Gastroesophageal sphincter (tissue), 4 donors: ENCODE measurements around the gene CYBC1. TPM values are rescaled to one million over a fixed set of nuclear protein-coding genes. Genes with fewer than 3 reads are reported as not detected.

Experiments used
- ATAC-seq: fragments of 150-250 bp; one replicate; pipeline ENCODE4 v1.9.1; 2016; ENCODE audit warnings: mild to moderate bottlenecking, moderate library complexity
- H3K27ac ChIP-seq, 4 donors: fragments of 200-600 bp; sonication (generic) in 3 of 4; 1 replicate in 3 of 4; 2 replicates in 1 of 4; pipeline ENCODE4 v1.5.1; 2016 to 2019
- H3K27me3 ChIP-seq: fragments of 200-600 bp; sonication (generic); one replicate; pipeline ENCODE4 v1.5.1; 2019
- H3K36me3 ChIP-seq, 2 donors: fragments of 200-600 bp; sonication (generic); one replicate each; pipeline ENCODE4 v1.5.1; 2019; ENCODE audit warnings: control low read depth in 1 of 2
- H3K4me1 ChIP-seq, 3 donors: fragments of 200-600 bp; sonication (generic); 1 replicate in 2 of 3; 2 replicates in 1 of 3; pipeline ENCODE4 v1.5.1; 2016 to 2019; ENCODE audit warnings: control low read depth in 2 of 3
- H3K4me3 ChIP-seq, 2 donors: fragments of 200-600 bp; sonication (generic); one replicate each; pipeline ENCODE4 v1.5.1; 2019; ENCODE audit warnings: mild to moderate bottlenecking in 1 of 2, moderate library complexity in 1 of 2
- H3K9me3 ChIP-seq, 3 donors: fragments of 200-600 bp; sonication (generic); one replicate each; pipeline ENCODE4 v1.5.1; 2017 to 2019; ENCODE audit warnings: control low read depth in 2 of 3
- EP300 ChIP-seq: sonication (generic); formaldehyde crosslinking; IDR thresholded peaks from one replicate; pipeline ENCODE4 v1.6.1; 2017; ENCODE audit warnings: antibody characterized with exemption, mild to moderate bottlenecking
- POLR2A ChIP-seq, 2 donors: fragments of 450-650 bp; IDR thresholded peaks; one replicate each; pipeline ENCODE4 v1.6.1; 2017; ENCODE audit warnings: antibody characterized with exemption in 2 of 2, mild to moderate bottlenecking in 2 of 2, moderate library complexity in 1 of 2
- POLR2AphosphoS5 ChIP-seq: sonication (generic); formaldehyde crosslinking; IDR thresholded peaks from one replicate; pipeline ENCODE4 v1.6.1; 2017; ENCODE audit warnings: antibody characterized with exemption
- WGBS, 2 donors: methylation state at CpG; one replicate each; pipeline ENCODE4 v1.1.5; 2018; ENCODE audit warnings: low coverage in 1 of 2; 5-methylcytosine and 5-hydroxymethylcytosine counted together
- total RNA-seq, 4 donors: library from RNA; depleted of rRNA; stranded (reverse); fragments of >200 nt; gene quantifications; one replicate each; pipeline ENCODE4 v1.1.0, GENCODE V29; 2016
- TF ChIP-seq, protein P1 (sequence below), 4 experiments: fragments of 200-600 bp in 2 of 4; fragments of 450-650 bp in 2 of 4; sonication (generic) in 1 of 4; IDR thresholded peaks; one replicate each; pipeline ENCODE4 v1.5.1; 2017 to 2019; ENCODE audit warnings: antibody characterized with exemption in 4 of 4, mild to moderate bottlenecking in 2 of 4, moderate library complexity in 2 of 4

CYBC1 gene
- total RNA-seq, 4 donors from 2014 or later: 53.8 to 78.5 (median 59.4) TPM

- Histone ChIP-seq H3K27ac (no peak overlapping the region), H3K4me1 (peaks cover 0 to 9% (median 0%) of the 10 kb centered on the region in 3 donors), H3K27me3 (no peaks in the 10 kb centered on the region), H3K36me3 (peaks cover 0 to 68% of the 10 kb centered on the region in 2 donors), H3K9me3 (no peaks in the 10 kb centered on the region), H3K4me3 (no peak overlapping the region)
- 73% methylated on average over 5 of the region's 18 CpGs; no CpG with 5 or more reads in 1 of the 2 donors for WGBS, 2 donors
- no peak for TF ChIP-seq POLR2A (IDR thresholded peaks at IDR 0.05)
- TF ChIP-seq, protein P1, sequence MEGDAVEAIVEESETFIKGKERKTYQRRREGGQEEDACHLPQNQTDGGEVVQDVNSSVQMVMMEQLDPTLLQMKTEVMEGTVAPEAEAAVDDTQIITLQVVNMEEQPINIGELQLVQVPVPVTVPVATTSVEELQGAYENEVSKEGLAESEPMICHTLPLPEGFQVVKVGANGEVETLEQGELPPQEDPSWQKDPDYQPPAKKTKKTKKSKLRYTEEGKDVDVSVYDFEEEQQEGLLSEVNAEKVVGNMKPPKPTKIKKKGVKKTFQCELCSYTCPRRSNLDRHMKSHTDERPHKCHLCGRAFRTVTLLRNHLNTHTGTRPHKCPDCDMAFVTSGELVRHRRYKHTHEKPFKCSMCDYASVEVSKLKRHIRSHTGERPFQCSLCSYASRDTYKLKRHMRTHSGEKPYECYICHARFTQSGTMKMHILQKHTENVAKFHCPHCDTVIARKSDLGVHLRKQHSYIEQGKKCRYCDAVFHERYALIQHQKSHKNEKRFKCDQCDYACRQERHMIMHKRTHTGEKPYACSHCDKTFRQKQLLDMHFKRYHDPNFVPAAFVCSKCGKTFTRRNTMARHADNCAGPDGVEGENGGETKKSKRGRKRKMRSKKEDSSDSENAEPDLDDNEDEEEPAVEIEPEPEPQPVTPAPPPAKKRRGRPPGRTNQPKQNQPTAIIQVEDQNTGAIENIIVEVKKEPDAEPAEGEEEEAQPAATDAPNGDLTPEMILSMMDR (IDR thresholded peaks at IDR 0.05): no peak
- no peak for TF ChIP-seq EP300
- no peak for TF ChIP-seq POLR2AphosphoS5
- ATAC-seq: no peak
These were observed 13.3 kb downstream of the CYBC1 start for GRCh38 chr17:82437325-82437668.

GRCh38 chr17:82436601-82437324 is 13.8 kb downstream of the CYBC1 start:
- Histone ChIP-seq H3K36me3 (peaks cover 0 to 68% of the 10 kb centered on the region in 2 donors), H3K27me3 (no peaks in the 10 kb centered on the region), H3K9me3 (no peaks in the 10 kb centered on the region), H3K4me3 (no peak overlapping the region), H3K27ac (no peak overlapping the region), H3K4me1 (peaks cover 0 to 9% (median 0%) of the 10 kb centered on the region in 3 donors)
- 70% methylated on average over 2 of the region's 36 CpGs; no CpG with 5 or more reads in 1 of the 2 donors for WGBS, 2 donors
- no peak for ATAC-seq
- TF ChIP-seq POLR2AphosphoS5 (no peak), POLR2A (IDR thresholded peaks at IDR 0.05) (no peak), EP300 (no peak)
- TF ChIP-seq, protein P1 (IDR thresholded peaks at IDR 0.05): no peak

DNA sequence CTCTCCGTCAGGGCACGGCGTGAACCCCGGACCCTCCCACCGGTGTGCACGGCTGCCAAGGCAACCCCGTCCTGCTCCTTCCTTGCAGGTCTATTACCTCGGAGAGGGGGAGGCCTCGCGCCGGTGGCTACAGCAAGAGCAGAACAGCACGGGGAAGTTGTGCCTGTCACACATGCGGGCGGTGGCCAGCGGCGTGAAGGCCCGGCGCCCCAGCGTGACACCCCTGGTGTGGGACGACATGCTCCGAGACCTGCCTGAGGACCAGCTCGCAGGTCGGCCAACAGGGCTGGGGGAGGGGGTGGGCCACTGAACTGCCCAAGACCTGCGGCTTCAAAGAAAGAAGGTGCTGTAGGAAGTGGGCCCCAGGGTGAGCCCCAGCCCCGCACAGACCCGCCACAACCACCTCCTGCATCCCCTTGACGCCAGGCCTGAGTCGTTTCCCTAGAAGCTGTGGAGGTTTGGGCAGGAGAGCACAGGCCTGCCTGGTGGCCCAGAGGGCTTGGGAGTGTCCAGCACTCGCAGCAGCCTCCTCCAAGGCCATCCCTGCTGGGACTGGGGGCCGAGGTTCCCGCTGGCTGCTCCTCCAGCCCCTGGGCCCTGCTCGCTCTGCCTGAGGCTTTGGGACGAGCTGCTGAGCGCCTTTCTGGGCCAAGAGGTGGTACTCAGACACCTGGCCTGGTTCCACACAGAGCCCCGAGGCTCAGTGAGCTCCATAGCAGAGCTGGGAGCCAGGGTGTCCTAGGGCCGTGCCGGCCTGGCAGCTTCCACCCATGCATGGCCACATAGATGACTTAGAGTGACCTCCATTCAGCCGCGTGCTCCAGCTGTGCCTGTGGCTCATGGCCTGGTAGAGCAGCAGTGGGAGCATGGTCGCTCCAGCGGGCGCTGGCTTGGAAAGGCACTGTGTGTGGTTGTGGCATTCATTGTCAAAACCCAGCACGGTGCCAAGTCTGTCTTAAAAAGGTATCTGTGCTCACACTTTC is 14.7 kb downstream of the CYBC1 start:
- Histone ChIP-seq H3K4me1 (peaks cover 0 to 5% (median 0%) of the 10 kb centered on the region in 3 donors), H3K9me3 (no peaks in the 10 kb centered on the region), H3K4me3 (no peak overlapping the region), H3K27me3 (no peaks in the 10 kb centered on the region), H3K36me3 (peaks cover 0 to 67% of the 10 kb centered on the region in 2 donors), H3K27ac (no peak overlapping the region)
- 60% methylated on average over 1 of the region's 43 CpGs; no CpG with 5 or more reads in 1 of the 2 donors for WGBS, 2 donors
- TF ChIP-seq, protein P1 (IDR thresholded peaks at IDR 0.05): no peak
- TF ChIP-seq EP300 (no peak), POLR2A (IDR thresholded peaks at IDR 0.05) (no peak), POLR2AphosphoS5 (no peak)
- ATAC-seq: no peak

DNA sequence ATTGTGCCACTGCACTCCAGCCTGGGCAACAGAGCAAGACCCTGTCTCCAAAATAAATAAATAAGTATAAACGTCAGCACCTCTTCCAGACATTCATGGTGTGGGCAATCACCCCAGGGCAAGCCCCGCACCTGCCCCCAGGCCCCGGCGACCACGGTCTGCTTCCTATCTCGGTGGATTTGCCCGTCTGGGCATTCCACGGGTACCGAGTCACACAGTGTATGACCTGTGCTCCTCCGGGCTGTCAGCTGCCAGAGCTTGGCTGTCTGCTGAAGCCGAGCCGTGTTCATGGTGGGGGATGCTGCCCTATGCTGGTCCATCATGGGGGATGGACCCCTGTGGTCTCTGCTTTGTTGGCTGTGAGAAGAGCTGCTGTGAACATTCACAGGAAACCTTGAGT is 15.4 kb downstream of the CYBC1 start:
- no peak for ATAC-seq
- Histone ChIP-seq H3K27ac (no peak overlapping the region), H3K27me3 (no peaks in the 10 kb centered on the region), H3K9me3 (no peaks in the 10 kb centered on the region), H3K4me3 (no peak overlapping the region), H3K36me3 (peaks cover 0 to 63% of the 10 kb centered on the region in 2 donors), H3K4me1 (no peaks in the 10 kb centered on the region)
- WGBS, 2 donors: no CpG with 5 or more reads among the region's 12 CpGs
- TF ChIP-seq EP300 (no peak), POLR2AphosphoS5 (no peak), POLR2A (IDR thresholded peaks at IDR 0.05) (no peak)
- TF ChIP-seq, protein P1 (IDR thresholded peaks at IDR 0.05): no peak
